OCI-LY7 (cell line): ENCODE results near the gene CYP17A1.

Source experiments
- CTCF ChIP-seq: fragments of 200-600 bp; sonication (generic); conservative IDR thresholded peaks from 2 replicates; pipeline ENCODE4 v1.5.1; 2014; ENCODE audit warnings: mild to moderate bottlenecking, antibody characterized with exemption, low read length, moderate library complexity, mixed read lengths
- EZH2phosphoT487 ChIP-seq: fragments of 200-600 bp; sonication (generic); IDR thresholded peaks from 2 replicates; pipeline ENCODE4 v1.6.1; 2018; ENCODE audit warnings: low read depth, borderline replicate concordance, mild to moderate bottlenecking, mixed run types, antibody characterized with exemption, low read length, moderate library complexity, mixed read lengths

DNA sequence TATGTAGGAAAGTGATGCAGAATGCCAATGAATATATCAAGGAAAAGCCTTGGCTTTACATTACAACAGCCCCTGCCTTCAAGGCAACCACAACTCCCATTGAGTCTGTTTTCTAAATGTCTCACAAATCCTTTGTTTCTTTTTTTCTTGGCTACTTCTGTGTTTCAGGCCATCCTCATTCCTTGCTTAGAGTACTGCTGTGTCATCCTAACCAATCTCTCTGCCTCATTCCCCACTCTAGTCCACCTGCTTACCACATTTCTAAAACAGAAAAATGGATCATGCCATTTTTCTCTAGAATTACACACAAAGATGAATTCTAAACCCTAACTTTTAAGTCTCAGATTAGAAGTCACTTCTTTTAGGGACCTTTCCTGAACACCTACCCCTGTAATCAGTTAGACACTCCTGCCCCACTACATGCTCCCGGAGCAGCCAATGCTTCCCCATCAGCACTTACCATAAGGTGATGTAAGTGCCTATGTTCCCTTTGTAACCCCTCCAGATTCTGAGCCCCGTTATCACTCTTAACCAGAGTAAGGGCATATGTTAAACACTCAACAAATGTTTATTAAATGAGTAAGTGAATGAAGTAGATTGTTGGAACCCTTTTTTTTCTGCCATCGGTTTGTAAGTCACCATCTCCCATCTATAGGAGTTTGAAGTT, 19.7 kb upstream of the CYP17A1 start:
- TF ChIP-seq CTCF (no peak), EZH2phosphoT487 (no peak)
